ENCODE data around the gene ABL2. TPM values are rescaled to one million over a fixed set of nuclear protein-coding genes. Genes with fewer than 3 reads are reported as not detected.

Gene ABL2
- total RNA-seq, 2 experiments from 2014 or later, result 8.1 TPM

DNA sequence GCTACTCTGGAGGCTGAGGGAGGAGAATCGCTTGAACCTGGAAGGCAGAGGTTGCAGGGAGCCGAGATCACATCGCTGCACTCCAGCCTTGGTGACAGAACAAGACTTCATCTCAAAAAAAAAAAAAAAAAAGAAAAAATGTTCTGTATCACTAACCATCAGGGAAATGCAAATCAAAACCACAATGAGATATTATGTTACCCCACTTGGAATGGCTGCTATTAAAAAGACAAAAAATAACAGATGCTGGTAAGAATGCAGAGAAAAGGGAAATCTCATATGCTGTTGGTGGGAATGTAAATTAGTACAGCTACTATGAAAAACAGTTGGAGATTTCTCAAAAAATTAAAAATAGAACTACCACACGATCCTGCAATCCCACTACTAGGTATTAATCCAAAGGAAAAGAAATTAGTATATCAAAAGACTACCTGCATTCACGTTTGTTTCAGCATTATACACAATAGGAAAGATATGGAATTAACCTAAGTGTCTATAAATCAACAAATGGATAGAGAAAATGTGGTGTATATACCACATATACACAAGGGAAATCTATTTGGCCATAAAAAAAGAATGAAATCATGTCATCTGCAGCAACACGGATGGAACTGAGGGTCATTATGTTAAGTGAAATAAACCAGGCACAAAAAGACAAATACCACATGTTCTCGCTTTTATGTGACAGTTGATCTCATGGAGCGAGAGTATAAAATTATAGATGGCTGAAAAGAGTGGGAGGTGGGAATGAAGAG is 62.6 kb downstream of the ABL2 start:
- Mint-ChIP-seq H3K27ac (no peak overlapping the region), H3K36me3 (ENCODE audit: low read depth) (peaks cover 4% of the 10 kb centered on the region), H3K4me1 (ENCODE audit: low read depth) (peaks cover 10% of the 10 kb centered on the region), H3K27me3 (ENCODE audit: low read depth) (no peaks in the 10 kb centered on the region), H3K9me3 (no peaks in the 10 kb centered on the region), H3K4me3 (no peak overlapping the region)
- intact Hi-C loops (cut with micrococcal nuclease), result no loop called here
- CTCF ChIA-PET, result no interaction called here
- no peak for DNase-seq

DNA sequence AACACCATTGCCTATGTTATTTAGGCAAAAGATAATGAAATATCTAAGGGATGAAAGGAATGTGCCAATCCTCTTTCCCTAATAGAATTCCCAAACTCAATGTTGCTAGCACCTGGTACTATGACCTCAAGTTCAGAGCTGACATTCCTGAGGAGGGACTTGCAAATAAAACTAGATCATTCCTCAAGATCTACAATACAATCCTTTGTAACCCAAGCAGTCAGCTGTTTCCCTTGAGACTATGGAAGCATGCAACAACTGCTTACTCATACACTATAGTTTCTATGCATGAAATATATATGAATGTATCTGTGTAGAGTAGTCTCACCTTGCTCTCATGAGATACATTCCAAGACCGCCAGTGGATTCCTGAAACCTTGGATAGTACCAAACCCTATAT is 65.0 kb downstream of the ABL2 start:
- no peak for DNase-seq
- peaks cover 3% of the 10 kb centered on the region for H3K4me1 Mint-ChIP-seq (ENCODE audit: low read depth)
- CTCF ChIA-PET, result interaction anchor here (0.7 kb wide), 1 partner anchor 117 kb away, joined by 3 read pairs; no protein-coding TSS in a partner anchor
- intact Hi-C loops (cut with micrococcal nuclease), result no loop called here
- H3K4me3 Mint-ChIP-seq, result no peak overlapping the region
- H3K36me3 Mint-ChIP-seq (ENCODE audit: low read depth), result peaks cover 6% of the 10 kb centered on the region
- no peak overlapping the region for H3K27ac Mint-ChIP-seq
- H3K27me3 Mint-ChIP-seq (ENCODE audit: low read depth), result no peaks in the 10 kb centered on the region
- no peaks in the 10 kb centered on the region for H3K9me3 Mint-ChIP-seq

DNA sequence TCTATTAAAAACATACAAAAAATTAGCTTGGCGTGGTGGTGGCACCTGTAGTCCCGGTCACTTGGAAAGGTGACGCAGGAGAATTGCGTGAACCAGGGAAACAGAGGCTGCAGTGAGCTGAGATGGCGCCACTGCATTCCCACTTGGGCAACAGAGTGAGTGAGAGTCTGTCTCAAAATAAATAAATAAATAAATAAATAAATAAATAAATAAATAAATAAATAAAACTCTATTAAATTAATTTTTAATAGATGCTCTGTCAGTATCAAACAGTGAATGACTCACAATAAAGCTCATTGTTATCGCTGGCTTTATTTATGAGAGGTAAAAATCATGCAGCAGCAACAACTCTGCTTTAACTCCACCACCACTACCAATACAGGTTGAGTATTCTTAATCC is 72.8 kb downstream of the ABL2 start:
- Mint-ChIP-seq H3K4me3 (no peak overlapping the region), H3K27me3 (ENCODE audit: low read depth) (no peaks in the 10 kb centered on the region), H3K4me1 (ENCODE audit: low read depth) (peaks cover 20% of the 10 kb centered on the region), H3K9me3 (no peaks in the 10 kb centered on the region), H3K36me3 (ENCODE audit: low read depth) (peaks cover 3% of the 10 kb centered on the region), H3K27ac (no peak overlapping the region)
- intact Hi-C loops (cut with micrococcal nuclease), result no loop called here
- DNase-seq, result no peak
- CTCF ChIA-PET, result interaction anchor here (1.1 kb wide), 1 partner anchor 11 kb away, joined by 3 read pairs; no protein-coding TSS in a partner anchor

DNA sequence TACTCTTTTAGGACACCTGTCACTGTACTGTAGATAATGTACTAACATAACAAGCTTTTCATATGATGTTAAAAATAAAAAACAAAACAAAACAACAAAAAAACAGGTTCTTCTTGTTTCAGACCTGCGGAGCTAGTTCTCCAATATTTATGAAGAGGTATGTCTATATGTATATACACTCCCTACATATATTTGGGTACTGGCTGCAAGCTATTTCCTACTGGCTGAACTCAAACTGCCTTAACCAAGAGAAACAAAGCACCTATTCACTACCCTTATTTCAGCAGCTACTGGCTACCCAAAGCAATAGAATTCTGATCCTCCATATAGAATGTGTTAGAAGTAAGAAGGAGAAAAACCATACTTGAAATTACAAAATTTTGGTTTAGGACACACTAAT is 73.5 kb downstream of the ABL2 start:
- DNase-seq, result no peak
- Mint-ChIP-seq H3K27me3 (ENCODE audit: low read depth) (no peaks in the 10 kb centered on the region), H3K9me3 (no peaks in the 10 kb centered on the region), H3K27ac (no peak overlapping the region), H3K4me1 (ENCODE audit: low read depth) (peaks cover 20% of the 10 kb centered on the region), H3K36me3 (ENCODE audit: low read depth) (no peaks in the 10 kb centered on the region), H3K4me3 (no peak overlapping the region)
- CTCF ChIA-PET, result interaction anchor here (0.5 to 1.1 kb wide), 2 partner anchors 12 to 383 kb away, joined by 3 read pairs; no protein-coding TSS in a partner anchor
- intact Hi-C loops (cut with micrococcal nuclease), result no loop called here

DNA sequence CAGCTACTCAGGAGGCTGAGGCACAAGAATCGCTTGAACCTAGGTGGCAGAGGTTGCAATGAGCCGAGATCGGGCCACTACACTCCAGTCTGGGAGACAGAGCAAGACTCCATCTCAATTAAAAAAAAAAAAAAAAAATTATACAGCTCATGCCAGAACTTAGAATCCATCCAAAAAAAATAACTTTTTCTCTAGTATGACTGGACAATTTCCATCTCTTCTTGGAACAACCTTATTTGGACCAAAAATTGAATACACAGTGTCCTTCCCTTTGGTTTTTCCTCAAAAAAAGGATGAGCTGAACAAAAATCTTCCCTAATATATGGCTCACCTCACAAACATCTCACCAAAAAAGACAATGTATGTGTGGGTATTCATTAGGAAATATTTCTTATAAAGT is 73.9 kb downstream of the ABL2 start:
- H3K27ac Mint-ChIP-seq, result no peak overlapping the region
- no peak overlapping the region for H3K4me3 Mint-ChIP-seq
- peaks cover 20% of the 10 kb centered on the region for H3K4me1 Mint-ChIP-seq (ENCODE audit: low read depth)
- DNase-seq, result no peak
- no peaks in the 10 kb centered on the region for H3K27me3 Mint-ChIP-seq (ENCODE audit: low read depth)
- intact Hi-C loops (cut with micrococcal nuclease), result no loop called here
- CTCF ChIA-PET, result interaction anchor here (0.5 to 1.1 kb wide), 3 partner anchors 12 to 382 kb away, joined by 3 read pairs; no protein-coding TSS in a partner anchor
- H3K9me3 Mint-ChIP-seq, result no peaks in the 10 kb centered on the region
- no peaks in the 10 kb centered on the region for H3K36me3 Mint-ChIP-seq (ENCODE audit: low read depth)

DNA sequence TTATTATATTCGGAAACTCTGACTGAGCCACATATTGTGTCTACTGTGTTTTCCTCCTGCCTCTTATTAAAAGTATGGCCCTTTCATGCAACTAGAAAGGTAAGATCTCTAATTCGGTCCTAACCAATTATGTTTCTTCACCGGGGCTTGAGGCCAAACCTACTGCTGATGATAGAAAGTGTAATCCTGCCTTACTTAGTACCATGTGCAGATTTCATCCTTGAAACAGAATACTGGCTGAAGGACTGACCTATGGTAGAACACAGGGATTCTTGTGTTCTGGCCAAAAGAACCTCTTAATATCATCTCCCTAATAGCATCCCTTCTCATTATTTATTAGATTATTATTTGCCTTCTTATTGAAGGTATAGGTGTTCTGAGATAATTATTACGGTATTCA is 75.0 kb downstream of the ABL2 start:
- no peaks in the 10 kb centered on the region for H3K27me3 Mint-ChIP-seq (ENCODE audit: low read depth)
- peaks cover 4% of the 10 kb centered on the region for H3K36me3 Mint-ChIP-seq (ENCODE audit: low read depth)
- H3K4me3 Mint-ChIP-seq, result no peak overlapping the region
- CTCF ChIA-PET, result no interaction called here
- intact Hi-C loops (cut with micrococcal nuclease), result no loop called here
- no peaks in the 10 kb centered on the region for H3K9me3 Mint-ChIP-seq
- DNase-seq, result no peak
- H3K27ac Mint-ChIP-seq, result no peak overlapping the region
- peaks cover 20% of the 10 kb centered on the region for H3K4me1 Mint-ChIP-seq (ENCODE audit: low read depth)

DNA sequence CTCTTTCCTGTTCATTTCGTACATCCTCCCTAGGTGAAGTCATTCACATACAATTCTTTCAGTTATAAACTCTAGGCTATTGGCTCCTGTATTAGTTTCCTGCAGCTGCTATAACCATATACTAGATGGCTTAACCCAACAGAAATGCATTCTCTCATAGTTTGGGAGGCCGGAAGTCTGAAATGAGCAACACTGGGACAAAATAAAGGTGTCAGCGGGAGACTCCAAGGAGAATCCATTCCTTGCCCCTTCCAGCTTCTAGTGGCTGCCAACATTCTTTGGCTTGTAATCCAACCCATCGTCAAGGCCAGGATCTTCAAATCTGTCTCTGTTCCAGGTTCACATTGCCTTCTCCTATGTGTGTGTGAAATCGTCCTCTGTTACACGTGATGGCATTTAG is 76.3 kb downstream of the ABL2 start:
- peaks cover 6% of the 10 kb centered on the region for H3K36me3 Mint-ChIP-seq (ENCODE audit: low read depth)
- H3K27me3 Mint-ChIP-seq (ENCODE audit: low read depth), result no peaks in the 10 kb centered on the region
- H3K4me1 Mint-ChIP-seq (ENCODE audit: low read depth), result peaks cover 20% of the 10 kb centered on the region
- no peak overlapping the region for H3K27ac Mint-ChIP-seq
- H3K4me3 Mint-ChIP-seq, result no peak overlapping the region
- CTCF ChIA-PET, result no interaction called here
- intact Hi-C loops (cut with micrococcal nuclease), result loop anchor here (2.0 kb wide), 1 partner anchor 76 kb away; the partner anchor contains the start of gene ABL2
- no peak for DNase-seq
- no peaks in the 10 kb centered on the region for H3K9me3 Mint-ChIP-seq

DNA sequence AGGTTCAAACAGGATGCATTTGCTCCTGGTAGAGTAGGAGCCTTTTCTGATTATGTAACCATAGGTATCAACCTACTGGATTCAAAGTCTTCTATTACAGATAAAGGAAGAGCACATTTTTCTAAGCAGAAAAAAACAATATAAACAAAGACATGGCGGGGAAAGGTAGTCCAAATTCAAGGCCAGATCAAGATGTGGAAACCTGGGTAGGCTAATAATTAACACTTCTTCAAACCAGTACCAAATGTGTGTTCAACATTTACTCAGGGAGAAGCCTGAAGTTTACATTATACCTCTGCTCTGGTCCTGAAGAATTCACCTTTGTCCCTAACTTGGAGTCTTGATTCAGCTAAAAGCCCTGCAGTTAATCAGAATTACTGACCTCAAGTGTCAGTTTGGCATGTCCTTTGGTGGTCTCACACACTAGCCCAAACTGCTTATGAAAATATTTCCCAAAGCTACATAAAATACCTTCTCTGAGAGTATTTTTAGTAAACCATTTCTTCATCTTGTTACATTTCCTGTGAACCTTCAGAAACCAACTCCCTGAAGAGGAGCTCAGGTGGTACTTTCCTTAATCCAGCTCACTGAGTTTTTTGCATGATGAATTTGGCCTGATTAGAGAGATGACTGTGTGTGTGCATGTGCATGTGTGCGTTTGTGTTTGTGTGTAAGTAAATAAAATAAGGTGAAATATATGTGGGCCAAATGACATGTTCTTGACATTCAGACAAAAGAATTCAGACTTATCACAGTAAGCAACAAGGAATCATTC is 77.4 kb downstream of the ABL2 start:
- CTCF ChIA-PET, result no interaction called here
- Mint-ChIP-seq H3K27ac (no peak overlapping the region), H3K4me3 (no peak overlapping the region)

DNA sequence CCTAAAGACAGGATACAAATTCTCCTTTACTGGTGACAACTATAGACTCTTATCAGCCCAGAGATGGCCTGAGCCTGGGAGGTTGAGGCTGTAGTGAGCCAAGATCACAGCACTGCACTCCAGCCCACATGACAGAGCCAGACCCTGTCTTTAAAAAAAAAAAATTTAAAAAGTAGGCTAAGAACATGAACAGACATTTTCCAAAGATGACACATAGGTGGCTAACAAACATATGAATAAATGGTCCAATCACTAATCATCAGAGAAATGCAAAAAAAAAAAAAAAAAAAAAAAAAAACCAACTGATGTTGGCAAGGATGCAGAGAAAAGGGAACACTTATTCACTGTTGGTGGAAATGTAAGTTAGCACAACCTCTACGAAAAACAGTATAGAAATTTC is 82.6 kb downstream of the ABL2 start:
- Mint-ChIP-seq H3K27me3 (ENCODE audit: low read depth) (no peaks in the 10 kb centered on the region), H3K27ac (no peak overlapping the region), H3K36me3 (ENCODE audit: low read depth) (peaks cover 9% of the 10 kb centered on the region), H3K4me1 (ENCODE audit: low read depth) (peaks cover 21% of the 10 kb centered on the region), H3K4me3 (no peak overlapping the region), H3K9me3 (no peaks in the 10 kb centered on the region)
- DNase-seq, result no peak
- intact Hi-C loops (cut with micrococcal nuclease), result loop anchor here (10.0 kb wide), 2 partner anchors 808 to 1078 kb away; partner anchors contain the start of gene CEP350
- CTCF ChIA-PET, result no interaction called here

More for the DNA sequence above, 77.4 kb downstream of the ABL2 start:
- peaks cover 20% of the 10 kb centered on the region for H3K4me1 Mint-ChIP-seq (ENCODE audit: low read depth)
- peaks cover 9% of the 10 kb centered on the region for H3K36me3 Mint-ChIP-seq (ENCODE audit: low read depth)
- DNase-seq, result no peak
- no peaks in the 10 kb centered on the region for H3K27me3 Mint-ChIP-seq (ENCODE audit: low read depth)
- intact Hi-C loops (cut with micrococcal nuclease), result loop anchor here (2.0 kb wide), 1 partner anchor 77 kb away; the partner anchor contains the start of gene ABL2
- no peaks in the 10 kb centered on the region for H3K9me3 Mint-ChIP-seq

DNA sequence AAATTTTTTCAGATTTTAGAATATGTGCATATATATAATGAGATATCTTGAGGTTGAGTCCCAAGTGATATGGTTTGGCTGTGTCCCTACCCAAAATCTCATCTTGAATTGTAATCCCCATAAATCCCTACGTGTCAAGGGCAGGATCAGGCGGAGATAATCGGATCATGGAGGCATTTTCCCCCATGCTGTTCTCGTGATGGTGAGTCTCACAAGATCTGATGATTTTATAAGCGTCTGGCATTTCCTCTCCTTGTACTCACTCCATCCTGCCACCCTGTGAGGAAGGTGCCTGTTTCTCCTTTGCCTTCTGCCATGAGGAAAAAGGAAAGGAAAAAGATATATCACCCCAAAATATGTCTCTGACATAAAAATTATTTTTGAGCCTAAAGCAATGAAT is 83.0 kb downstream of the ABL2 start:
- intact Hi-C loops (cut with micrococcal nuclease), result loop anchor here (10.0 kb wide), 2 partner anchors 808 to 1078 kb away; partner anchors contain the start of gene CEP350
- H3K27me3 Mint-ChIP-seq (ENCODE audit: low read depth), result no peaks in the 10 kb centered on the region
- no peaks in the 10 kb centered on the region for H3K9me3 Mint-ChIP-seq
- H3K4me3 Mint-ChIP-seq, result no peak overlapping the region
- CTCF ChIA-PET, result no interaction called here
- no peak for DNase-seq
- peaks cover 9% of the 10 kb centered on the region for H3K36me3 Mint-ChIP-seq (ENCODE audit: low read depth)
- peaks cover 23% of the 10 kb centered on the region for H3K4me1 Mint-ChIP-seq (ENCODE audit: low read depth)
- H3K27ac Mint-ChIP-seq, result no peak overlapping the region

DNA sequence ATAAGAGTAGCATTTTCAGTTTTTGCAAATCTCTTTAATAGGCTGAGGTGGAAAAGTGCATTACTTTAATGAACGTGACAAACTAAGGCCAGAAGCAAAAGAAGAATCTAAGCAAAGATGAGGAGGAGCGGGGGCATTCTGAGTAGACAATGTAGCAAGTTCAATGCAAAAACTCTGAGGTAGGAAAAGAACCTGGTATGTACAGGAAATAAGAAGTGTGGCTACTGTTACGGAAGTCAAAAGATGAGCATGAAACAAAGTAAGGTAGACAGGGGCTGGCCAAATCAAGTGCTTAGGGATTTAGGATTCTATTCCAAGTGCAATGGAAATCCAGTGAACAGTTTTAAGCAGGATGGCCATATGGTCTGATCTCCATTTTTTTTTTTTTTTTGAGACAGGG is 84.0 kb downstream of the ABL2 start:
- H3K27me3 Mint-ChIP-seq (ENCODE audit: low read depth), result no peaks in the 10 kb centered on the region
- intact Hi-C loops (cut with micrococcal nuclease), result loop anchor here (10.0 kb wide), 2 partner anchors 809 to 1079 kb away; partner anchors contain the start of gene CEP350
- H3K9me3 Mint-ChIP-seq, result no peaks in the 10 kb centered on the region
- no peak overlapping the region for H3K27ac Mint-ChIP-seq
- CTCF ChIA-PET, result no interaction called here
- peaks cover 9% of the 10 kb centered on the region for H3K36me3 Mint-ChIP-seq (ENCODE audit: low read depth)
- peaks cover 27% of the 10 kb centered on the region for H3K4me1 Mint-ChIP-seq (ENCODE audit: low read depth)
- DNase-seq, result no peak
- no peak overlapping the region for H3K4me3 Mint-ChIP-seq

DNA sequence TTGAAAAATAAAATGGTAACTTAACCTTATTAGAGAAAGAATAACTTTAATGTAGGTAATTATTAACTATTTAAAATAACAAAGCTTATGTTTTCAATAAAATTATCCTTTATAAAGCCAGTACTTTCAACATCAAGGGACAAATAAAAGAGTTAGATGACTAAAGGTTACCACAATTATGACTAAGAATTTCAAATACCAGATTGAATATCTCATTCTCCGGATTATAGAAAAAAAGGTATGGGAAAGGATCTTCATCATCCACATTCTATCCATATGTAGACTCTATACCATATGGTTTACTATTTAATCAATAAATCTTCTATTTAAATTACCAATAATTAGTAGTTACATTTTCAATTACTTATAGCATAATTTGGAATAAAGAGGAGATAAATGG is 84.9 kb downstream of the ABL2 start:
- Mint-ChIP-seq H3K4me3 (no peak overlapping the region), H3K9me3 (no peaks in the 10 kb centered on the region), H3K27ac (no peak overlapping the region), H3K4me1 (ENCODE audit: low read depth) (peaks cover 34% of the 10 kb centered on the region), H3K27me3 (ENCODE audit: low read depth) (no peaks in the 10 kb centered on the region), H3K36me3 (ENCODE audit: low read depth) (peaks cover 5% of the 10 kb centered on the region)
- no peak for DNase-seq
- CTCF ChIA-PET, result no interaction called here
- intact Hi-C loops (cut with micrococcal nuclease), result loop anchor here (5.0 to 10.0 kb wide), 3 partner anchors 148 to 1080 kb away; partner anchors contain the start of genes CEP350 and SOAT1
